ENCODE measurements around the gene SLC39A10. TPM values are rescaled to one million over a fixed set of nuclear protein-coding genes. Genes with fewer than 3 reads are reported as not detected.

Gene SLC39A10
- total and polyA plus RNA-seq, 2 of the 4 experiments (the other 2 are of a cell fraction): 17.6 to 64.7 TPM

DNA sequence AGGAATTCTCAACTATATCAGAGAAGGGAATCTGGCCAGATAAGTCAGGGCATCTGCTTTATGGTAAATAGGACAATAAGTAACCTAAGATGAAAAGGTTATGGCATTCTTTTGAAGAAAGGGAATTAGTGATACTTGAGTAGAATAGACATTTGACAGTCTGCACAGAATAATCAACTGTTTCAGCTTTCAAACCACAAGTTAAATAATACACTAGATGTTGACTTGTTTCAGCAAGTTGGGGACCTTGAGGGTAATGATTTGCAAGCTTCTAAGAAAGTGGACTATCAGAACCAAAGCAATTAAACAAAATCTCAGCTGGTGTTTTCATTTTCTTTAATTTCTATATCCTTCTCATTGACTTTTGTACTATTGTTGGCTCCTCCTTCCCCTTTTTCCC lies 54.5 kb downstream of the SLC39A10 start:
- no peak overlapping the region for H2AFZ ChIP-seq (replicated peaks; ENCODE audit: low read length, poor library complexity)
- no peak overlapping the region for H3K4me2 ChIP-seq (ENCODE audit: low read depth, low read length)
- H4K20me1 ChIP-seq (ENCODE audit: insufficient read depth, low read length): no peaks in the 10 kb centered on the region
- no peaks in the 10 kb centered on the region for H3K27me3 ChIP-seq (ENCODE audit: control insufficient read depth, insufficient read depth, low read length)
- no peak overlapping the region for H2BK15ac ChIP-seq (ENCODE audit: low read depth, low read length)
- intact Hi-C loops (cut with micrococcal nuclease) (no loop called here), dilution Hi-C loops (cut with HindIII; ENCODE audit: low sequenced_read_pairs, unreplicated experiment) (no loop called here), in situ Hi-C loops (cut with MboI; ENCODE audit: low sequenced_read_pairs) (no loop called here)
- CTCF ChIA-PET: no interaction called here
- no peak overlapping the region for H4K5ac ChIP-seq (ENCODE audit: low read depth, low read length)
- no peaks in the 10 kb centered on the region for H3K9me3 ChIP-seq (ENCODE audit: control insufficient read depth, insufficient read depth, low read length)
- H3K27ac ChIP-seq (ENCODE audit: insufficient read depth, low read length): peak overlapping the region; percentile 29; the same call in 1 of the 2 replicates
- ATAC-seq (ENCODE audit: low read depth): no peak
- peaks cover 10% of the 10 kb centered on the region for H3K36me3 ChIP-seq (ENCODE audit: control insufficient read depth, insufficient read depth, low read length)
- peak overlapping the region; percentile 59; the same call in 1 of the 2 replicates for H2BK120ac ChIP-seq (ENCODE audit: low read depth, low read length)
- no peak overlapping the region for H3K56ac ChIP-seq (ENCODE audit: extremely low read depth, insufficient read depth, low read length)
- no peak overlapping the region for H2AK5ac ChIP-seq (ENCODE audit: low read depth, low read length)
- H3K14ac ChIP-seq (replicated peaks; ENCODE audit: low read depth, low read length): no peak overlapping the region; the same call in 1 of the 2 replicates
- H3K18ac ChIP-seq (ENCODE audit: low read depth, low read length): peak overlapping the region; percentile 77
- BruUV-seq (replicated peaks): no TSS peak
- TF ChIP-seq CTCF (conservative IDR thresholded peaks at IDR 0.05; ENCODE audit: low read depth, low read length): no peak
- no peak for TF ChIP-seq BHLHE40 (IDR thresholded peaks at IDR 0.05; ENCODE audit: low read depth, low read length)
- TF ChIP-seq NFE2L2 (IDR thresholded peaks at IDR 0.05; ENCODE audit: low read depth, low read length): no peak
- TF ChIP-seq SMC3 (IDR thresholded peaks at IDR 0.05; ENCODE audit: low read depth, low read length): no peak
- no peak for TF ChIP-seq MXI1 (IDR thresholded peaks at IDR 0.05; ENCODE audit: borderline replicate concordance, low read depth, low read length)
- TF ChIP-seq RCOR1 (IDR thresholded peaks at IDR 0.05; ENCODE audit: insufficient replicate concordance, low read length): no peak
- TF ChIP-seq CHD1 (IDR thresholded peaks at IDR 0.05; ENCODE audit: low read depth, low read length): no peak
- TF ChIP-seq POLR2A (IDR thresholded peaks at IDR 0.05; ENCODE audit: low read depth, low read length): no peak
- no peak for TF ChIP-seq CEBPB (IDR thresholded peaks at IDR 0.05; ENCODE audit: low read depth, low read length)
- TF ChIP-seq FOS (IDR thresholded peaks at IDR 0.05; ENCODE audit: low read depth, low read length): no peak
- TF ChIP-seq USF2 (IDR thresholded peaks at IDR 0.05; ENCODE audit: low read depth, low read length): no peak
- TF ChIP-seq, protein P1, sequence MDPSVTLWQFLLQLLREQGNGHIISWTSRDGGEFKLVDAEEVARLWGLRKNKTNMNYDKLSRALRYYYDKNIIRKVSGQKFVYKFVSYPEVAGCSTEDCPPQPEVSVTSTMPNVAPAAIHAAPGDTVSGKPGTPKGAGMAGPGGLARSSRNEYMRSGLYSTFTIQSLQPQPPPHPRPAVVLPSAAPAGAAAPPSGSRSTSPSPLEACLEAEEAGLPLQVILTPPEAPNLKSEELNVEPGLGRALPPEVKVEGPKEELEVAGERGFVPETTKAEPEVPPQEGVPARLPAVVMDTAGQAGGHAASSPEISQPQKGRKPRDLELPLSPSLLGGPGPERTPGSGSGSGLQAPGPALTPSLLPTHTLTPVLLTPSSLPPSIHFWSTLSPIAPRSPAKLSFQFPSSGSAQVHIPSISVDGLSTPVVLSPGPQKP (IDR thresholded peaks at IDR 0.05; ENCODE audit: borderline replicate concordance, low read depth, low read length): no peak
- no peak for TF ChIP-seq RFX5 (IDR thresholded peaks at IDR 0.05; ENCODE audit: low read depth, low read length)
- H3K9me1 ChIP-seq (ENCODE audit: insufficient read depth, low read length): no peaks in the 10 kb centered on the region; the same call in 1 of the 2 replicates
- H2BK20ac ChIP-seq (ENCODE audit: low read depth, low read length): peak overlapping the region; percentile 47; the same call in 1 of the 2 replicates
- H3K23ac ChIP-seq (ENCODE audit: low read depth, low read length): no peak overlapping the region; the same call in 1 of the 2 replicates
- H3K9ac ChIP-seq (ENCODE audit: low read depth, low read length): no peak overlapping the region
- peaks cover 15% of the 10 kb centered on the region for H3K4me1 ChIP-seq (ENCODE audit: control insufficient read depth, insufficient read depth, low read length)
- H4K8ac ChIP-seq (ENCODE audit: low read depth in 2 of 2, low read length in 2 of 2): no peak overlapping the region
- H3K4ac ChIP-seq (ENCODE audit: low read depth, low read length): peak overlapping the region; percentile 1; the same call in 1 of the 2 replicates
- no peak overlapping the region for H2AK9ac ChIP-seq (replicated peaks; ENCODE audit: low read depth, low read length, poor library complexity)
- H2BK5ac ChIP-seq (ENCODE audit: low read depth, low read length, poor library complexity, severe bottlenecking): no peak overlapping the region
- no peak overlapping the region for H4K91ac ChIP-seq (ENCODE audit: insufficient read depth, low read depth, low read length)
- H3K4me3 ChIP-seq (ENCODE audit: insufficient read depth, low read depth, low read length): no peak overlapping the region
- H3K79me1 ChIP-seq (ENCODE audit: low read depth in 1 of 2, low read length in 2 of 2): peaks cover 21 to 29% of the 10 kb centered on the region in 2 experiments
- POLR2A ChIA-PET (ENCODE audit: unreplicated experiment): no interaction called here
- no peak for DNase-seq

All from IMR-90 (cell line).